ENCODE measurements around the gene SMARCB1.

Gene SMARCB1

GRCh38 chr22:23762842-23763578, 23.8 kb upstream of the SMARCB1 start, which contains the start of gene C22orf15:
TSS of gene C22orf15 (plus strand) at chr22:23762990. CDS start at chr22:23763307, 317 bp downstream.
- DNase-seq, result no peak

- peak; percentile 45 for DNase-seq
Observed at GRCh38 chr22:23763579-23763945, 23.2 kb upstream of the SMARCB1 start.

GRCh38 chr22:23763954-23764353, 22.8 kb upstream of the SMARCB1 start:
- no peak for DNase-seq

- DNase-seq, result no peak
Observed at GRCh38 chr22:23764899-23765881, 21.6 kb upstream of the SMARCB1 start.

GRCh38 chr22:23767303-23767672, 19.5 kb upstream of the SMARCB1 start:
- DNase-seq, result no peak

GRCh38 chr22:23767673-23768548, 18.9 kb upstream of the SMARCB1 start, which contains the start of gene CHCHD10:
TSS of gene CHCHD10 (minus strand) at chr22:23767972. CDS start at chr22:23767874, 98 bp downstream.
- peak; percentile 64 for DNase-seq

- DNase-seq, result no peak
Observed at GRCh38 chr22:23769321-23769965, 17.3 kb upstream of the SMARCB1 start.

GRCh38 chr22:23772315-23772648, 14.5 kb upstream of the SMARCB1 start:
- no peak for DNase-seq

GRCh38 chr22:23772649-23773473, 13.9 kb upstream of the SMARCB1 start, which contains the start of gene MMP11:
TSS of gene MMP11 (plus strand) at chr22:23772849. CDS start at chr22:23772871, 22 bp downstream.
- DNase-seq, result peak; percentile 47

GRCh38 chr22:23773483-23774113, 13.2 kb upstream of the SMARCB1 start:
- no peak for DNase-seq

- DNase-seq, result no peak
Observed at GRCh38 chr22:23774114-23774921, 12.4 kb upstream of the SMARCB1 start.

- no peak for DNase-seq
Observed at GRCh38 chr22:23774922-23775436, 11.8 kb upstream of the SMARCB1 start.

GRCh38 chr22:23775779-23776375, 10.9 kb upstream of the SMARCB1 start:
- DNase-seq, result no peak

- no peak for DNase-seq
Observed at GRCh38 chr22:23777776-23778576, 8.8 kb upstream of the SMARCB1 start.

- DNase-seq, result no peak
Observed at GRCh38 chr22:23778577-23778900, 8.2 kb upstream of the SMARCB1 start.

- no peak for DNase-seq
Observed at GRCh38 chr22:23779083-23779482, 7.7 kb upstream of the SMARCB1 start.

GRCh38 chr22:23779731-23780130, 7.0 kb upstream of the SMARCB1 start:
- DNase-seq, result no peak

GRCh38 chr22:23780146-23780748, 6.5 kb upstream of the SMARCB1 start:
- DNase-seq, result no peak

All from effector CD4-positive, alpha-beta T cell (primary cell).